CD4-positive, alpha-beta memory T cell (primary cell): ENCODE measurements around the gene OR6V1. TPM values are rescaled to one million over a fixed set of nuclear protein-coding genes. Genes with fewer than 3 reads are reported as not detected.
"Not testable (repeated sequence)": the region's sequence is repeated elsewhere in the genome, so short reads cannot be mapped to it uniquely, and the experiment has no call there.

ENCODE experiments used
- CTCF ChIA-PET: fragments of 350-600 bp; sonication (Branson Sonifier 250); formaldehyde crosslinking; loops from one replicate; lab custom pipeline; 2021; ENCODE audit warnings: inconsistent platforms; ENCODE audit not compliant: partially characterized antibody; lab: Charles Lee
- POLR2A ChIA-PET: fragments of 350-600 bp; sonication (Branson Sonifier 250); formaldehyde crosslinking; loops from one replicate; lab custom pipeline; 2021; ENCODE audit not compliant: partially characterized antibody; lab: Charles Lee
- DNase-seq, 5 donors: peaks; one replicate each; pipeline versions ENCODE4 v3.0.0 to v3.0.0-alpha.2; 2020 to 2022; ENCODE audit warnings: mixed read lengths in 1 of 5
- H3K27ac ChIP-seq: one replicate; pipeline ENCODE4 v1.7.0; 2013; ENCODE audit warnings: low read depth, low read length
- H3K27me3 ChIP-seq: 2 replicates; pipeline ENCODE4 v1.7.0; 2013; ENCODE audit warnings: mild to moderate bottlenecking, low read length, moderate library complexity; ENCODE audit not compliant: insufficient read depth
- H3K36me3 ChIP-seq: 2 replicates; pipeline ENCODE4 v1.7.0; 2013; ENCODE audit warnings: mild to moderate bottlenecking, low read length, moderate library complexity; ENCODE audit not compliant: insufficient read depth
- H3K4me1 ChIP-seq: 2 replicates; pipeline ENCODE4 v1.7.0; 2013; ENCODE audit warnings: mild to moderate bottlenecking, low read length, moderate library complexity; ENCODE audit not compliant: insufficient read depth
- H3K4me3 ChIP-seq, 2 donors: one replicate each; pipeline ENCODE4 v1.7.0; 2013; ENCODE audit warnings: low read length in 2 of 2, mild to moderate bottlenecking in 1 of 2
- H3K9me3 ChIP-seq, 2 donors: one replicate each; pipeline ENCODE4 v1.7.0; 2013; ENCODE audit warnings: low read length in 2 of 2, control low read depth in 1 of 2; ENCODE audit not compliant: control insufficient read depth in 1 of 2
- H3K27ac Mint-ChIP-seq, 7 donors: one replicate each; pipeline ENCODE4 v1.8.0; 2020 to 2021; ENCODE audit warnings: mixed read lengths in 7 of 7, mild to moderate bottlenecking in 6 of 7, inconsistent platforms in 3 of 7, moderate library complexity in 3 of 7
- H3K27me3 Mint-ChIP-seq, 2 donors: one replicate each; pipeline ENCODE4 v1.8.0; 2020 to 2021; ENCODE audit warnings: mixed read lengths in 2 of 2
- H3K36me3 Mint-ChIP-seq, 2 donors: one replicate each; pipeline ENCODE4 v1.8.0; 2020 to 2021; ENCODE audit warnings: mixed read lengths in 2 of 2, inconsistent platforms in 1 of 2, mild to moderate bottlenecking in 1 of 2
- H3K4me1 Mint-ChIP-seq, 4 donors: one replicate each; pipeline ENCODE4 v1.8.0; 2020 to 2021; ENCODE audit warnings: mixed read lengths in 4 of 4, mild to moderate bottlenecking in 1 of 4
- H3K4me3 Mint-ChIP-seq, 8 donors: one replicate each; pipeline ENCODE4 v1.8.0; 2020 to 2021; ENCODE audit warnings: mixed read lengths in 8 of 8, mild to moderate bottlenecking in 7 of 8, moderate library complexity in 6 of 8, inconsistent platforms in 3 of 8
- H3K9me3 Mint-ChIP-seq, 8 donors: one replicate each; pipeline ENCODE4 v1.8.0; 2020 to 2021; ENCODE audit warnings: mixed read lengths in 8 of 8, mild to moderate bottlenecking in 5 of 8, inconsistent platforms in 3 of 8, moderate library complexity in 1 of 8
- intact Hi-C: fragments of 100-400 bp; cut with micrococcal nuclease; formaldehyde crosslinking; loops from one replicate; pipeline ENCODE4 v1.15.1; 2023
- polyA plus RNA-seq, 2 donors: library from polyadenylated mRNA; unstranded; fragments of 300-500 nt; fragmentation: Illumina TruSeq; gene quantifications; one replicate each; pipeline ENCODE4 v1.2.3, GENCODE V29; 2021
- total RNA-seq, 2 experiments: library from RNA; stranded (reverse); gene quantifications; one replicate each; pipeline ENCODE4 v1.2.3, GENCODE V29; 2021

The OR6V1 gene
- total and polyA plus RNA-seq, 4 experiments from 2014 or later: not detected

DNA sequence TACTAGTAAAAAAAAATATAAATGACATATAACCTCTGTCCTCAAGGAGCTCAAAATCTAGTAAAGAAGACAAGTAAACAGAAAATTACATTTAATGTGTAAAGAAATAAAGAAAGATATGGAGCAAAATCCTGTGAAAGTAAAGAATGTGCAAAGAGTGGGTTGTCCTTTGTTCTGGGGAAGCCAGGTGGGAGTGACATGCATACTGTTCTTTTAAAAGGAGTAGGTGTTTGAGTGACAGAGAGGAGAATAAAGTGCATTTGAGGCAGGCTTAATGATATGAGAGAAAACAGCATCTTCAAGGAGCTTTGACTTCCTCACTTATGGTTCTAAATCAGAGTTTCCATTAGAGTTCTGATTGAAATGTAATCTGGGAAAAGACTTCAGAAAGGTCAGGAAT, 22.0 kb downstream of the OR6V1 start:
- CTCF ChIA-PET: no interaction called here
- no peak overlapping the region for H3K4me3 ChIP-seq
- no peak overlapping the region for H3K27ac Mint-ChIP-seq
- intact Hi-C loops: no loop called here
- no peak overlapping the region for H3K27ac ChIP-seq
- H3K4me3 Mint-ChIP-seq: no peak overlapping the region
- peaks cover 18 to 30% of the 10 kb centered on the region in 2 donors for H3K27me3 Mint-ChIP-seq
- H3K36me3 Mint-ChIP-seq: no peaks in the 10 kb centered on the region
- no peaks in the 10 kb centered on the region for H3K9me3 ChIP-seq
- POLR2A ChIA-PET: no interaction called here
- no peaks in the 10 kb centered on the region for H3K27me3 ChIP-seq
- H3K4me1 Mint-ChIP-seq: no peaks in the 10 kb centered on the region
- no peaks in the 10 kb centered on the region for H3K36me3 ChIP-seq
- no peaks in the 10 kb centered on the region for H3K4me1 ChIP-seq
- DNase-seq: no peak
- peaks cover 0 to 10% (median 5%) of the 10 kb centered on the region in 8 donors for H3K9me3 Mint-ChIP-seq

DNA sequence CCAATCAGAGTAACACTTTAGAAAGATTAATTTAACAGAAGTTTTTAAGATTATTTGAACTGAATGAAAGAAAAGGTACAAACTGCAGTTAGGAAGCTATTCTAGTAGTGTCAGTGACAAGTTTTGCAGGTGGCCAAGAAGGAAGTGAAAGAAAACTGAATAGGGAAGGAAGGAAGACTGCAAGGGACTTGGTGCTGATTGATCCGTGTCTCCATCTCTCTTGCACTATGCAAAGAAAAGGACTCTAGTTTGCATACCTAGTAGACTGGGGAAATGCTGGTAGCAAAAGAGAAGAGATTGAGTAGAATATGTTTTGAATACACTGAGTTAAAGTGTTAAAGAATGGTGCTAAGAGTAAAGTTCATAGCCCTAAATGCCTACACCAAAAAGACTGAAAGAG, 33.0 kb downstream of the OR6V1 start:
- no peaks in the 10 kb centered on the region for H3K36me3 ChIP-seq
- H3K4me3 ChIP-seq: no peak overlapping the region
- H3K4me3 Mint-ChIP-seq: no peak overlapping the region
- CTCF ChIA-PET: no interaction called here
- no peak for DNase-seq
- no peak overlapping the region for H3K27ac Mint-ChIP-seq
- H3K9me3 Mint-ChIP-seq: peaks cover 0 to 31% (median 15%) of the 10 kb centered on the region in 8 donors
- no peaks in the 10 kb centered on the region for H3K27me3 ChIP-seq
- peaks cover 8 to 12% of the 10 kb centered on the region in 2 donors for H3K27me3 Mint-ChIP-seq
- intact Hi-C loops: no loop called here
- POLR2A ChIA-PET: no interaction called here
- H3K4me1 Mint-ChIP-seq: no peaks in the 10 kb centered on the region
- no peaks in the 10 kb centered on the region for H3K36me3 Mint-ChIP-seq
- no peak overlapping the region for H3K27ac ChIP-seq
- no peaks in the 10 kb centered on the region for H3K4me1 ChIP-seq
- no peaks in the 10 kb centered on the region for H3K9me3 ChIP-seq

DNA sequence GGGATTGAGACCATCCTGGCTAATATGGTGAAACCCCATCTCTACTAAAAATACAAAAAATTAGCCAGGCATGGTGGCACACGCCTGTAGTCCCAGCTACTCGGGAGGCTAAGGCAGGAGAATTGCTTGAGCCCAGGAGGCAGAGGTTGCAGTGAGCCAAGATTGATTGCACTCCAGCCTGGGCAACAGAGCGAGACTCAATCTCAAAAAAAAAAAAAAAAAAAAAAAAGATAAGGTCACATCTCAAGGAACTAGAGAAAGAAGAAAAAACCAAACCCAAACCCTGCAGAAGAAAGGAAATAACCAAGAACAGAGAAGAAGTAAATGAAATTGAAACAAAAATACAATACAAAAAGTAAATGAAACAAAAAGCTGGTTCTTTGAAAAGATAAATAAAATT, 33.5 kb downstream of the OR6V1 start:
- H3K36me3 Mint-ChIP-seq, H3K9me3 ChIP-seq, H3K27ac Mint-ChIP-seq, POLR2A ChIA-PET, H3K27me3 ChIP-seq, H3K27ac ChIP-seq, H3K4me1 ChIP-seq, CTCF ChIA-PET, intact Hi-C loops, H3K4me3 ChIP-seq, DNase-seq, H3K4me1 Mint-ChIP-seq, H3K36me3 ChIP-seq, H3K4me3 Mint-ChIP-seq: not testable (repeated sequence)
- peaks cover 9 to 12% of the 10 kb centered on the region in 2 donors for H3K27me3 Mint-ChIP-seq
- H3K9me3 Mint-ChIP-seq: peaks cover 0 to 31% (median 16%) of the 10 kb centered on the region in 8 donors

DNA sequence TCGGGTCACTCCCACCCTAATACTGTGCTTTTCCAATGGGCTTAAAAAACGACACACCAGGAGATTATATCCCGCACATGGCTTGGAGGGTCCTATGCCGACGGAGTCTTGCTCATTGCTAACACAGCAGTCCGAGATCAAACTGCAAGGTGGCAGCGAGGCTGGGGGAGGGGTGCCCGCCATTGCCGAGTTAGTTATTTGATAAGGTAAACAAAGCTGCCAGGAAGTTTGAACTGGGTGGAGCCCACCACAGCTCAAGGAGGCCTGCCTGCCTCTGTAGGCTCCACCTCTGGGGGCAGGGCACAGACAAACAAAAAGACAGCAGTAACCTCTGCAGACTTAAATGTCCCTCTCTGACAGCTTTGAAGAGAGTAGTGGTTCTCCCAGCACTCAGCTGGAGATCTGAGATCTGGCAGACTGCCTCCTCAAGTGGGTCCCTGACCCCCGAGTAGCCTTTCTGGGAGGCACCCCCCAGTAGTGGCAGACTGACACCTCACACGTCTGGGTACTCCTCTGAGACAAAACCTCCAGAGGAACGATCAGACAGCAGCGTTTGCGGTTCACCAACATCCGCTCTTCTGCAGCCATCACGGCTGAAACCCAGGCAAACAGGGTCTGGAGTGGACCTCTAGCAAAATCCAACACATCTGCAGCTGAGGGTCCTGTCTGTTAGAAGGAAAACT, 36.5 kb downstream of the OR6V1 start:
- H3K4me3 Mint-ChIP-seq, H3K27me3 ChIP-seq, intact Hi-C loops, CTCF ChIA-PET, DNase-seq, H3K27ac ChIP-seq, H3K27ac Mint-ChIP-seq, H3K4me3 ChIP-seq, H3K27me3 Mint-ChIP-seq, H3K4me1 Mint-ChIP-seq, POLR2A ChIA-PET, H3K36me3 ChIP-seq, H3K9me3 ChIP-seq, H3K4me1 ChIP-seq, H3K36me3 Mint-ChIP-seq: not testable (repeated sequence)
- peaks cover 2 to 26% (median 12%) of the 10 kb centered on the region in 8 donors for H3K9me3 Mint-ChIP-seq

DNA sequence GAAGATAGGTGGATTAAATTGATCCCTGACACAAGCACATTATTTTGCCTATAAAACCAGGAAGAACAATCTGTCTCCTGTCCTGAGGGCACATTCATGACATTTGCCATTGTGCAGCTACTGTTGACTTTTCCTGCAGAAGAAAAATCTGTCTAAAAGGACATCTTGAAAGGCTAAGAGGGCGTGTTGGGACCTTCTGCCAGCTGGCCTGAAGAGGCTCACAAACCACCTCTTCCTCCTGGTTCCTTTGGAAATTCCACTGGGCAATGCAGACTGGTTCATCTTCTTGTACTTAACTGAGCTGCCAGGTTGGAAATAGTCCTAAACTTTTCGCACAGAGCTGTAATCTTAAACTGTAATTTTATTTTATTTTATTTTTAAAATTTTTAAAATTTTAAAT, 44.0 kb downstream of the OR6V1 start:
- H3K27me3 Mint-ChIP-seq: peaks cover 0 to 1% of the 10 kb centered on the region in 2 donors
- POLR2A ChIA-PET: interaction anchor here (1.1 kb wide), 1 partner anchor 13 kb away, joined by 3 read pairs; no protein-coding TSS in a partner anchor
- no peak overlapping the region for H3K4me3 Mint-ChIP-seq
- Histone ChIP-seq H3K27ac (no peak overlapping the region), H3K9me3 (no peaks in the 10 kb centered on the region), H3K4me1 (no peaks in the 10 kb centered on the region), H3K36me3 (no peaks in the 10 kb centered on the region), H3K27me3 (no peaks in the 10 kb centered on the region), H3K4me3 (no peak overlapping the region)
- DNase-seq: no peak
- H3K36me3 Mint-ChIP-seq: no peaks in the 10 kb centered on the region
- CTCF ChIA-PET: no interaction called here
- intact Hi-C loops: no loop called here
- peaks cover 0 to 38% (median 25%) of the 10 kb centered on the region in 8 donors for H3K9me3 Mint-ChIP-seq
- H3K4me1 Mint-ChIP-seq: no peaks in the 10 kb centered on the region
- H3K27ac Mint-ChIP-seq: no peak overlapping the region

DNA sequence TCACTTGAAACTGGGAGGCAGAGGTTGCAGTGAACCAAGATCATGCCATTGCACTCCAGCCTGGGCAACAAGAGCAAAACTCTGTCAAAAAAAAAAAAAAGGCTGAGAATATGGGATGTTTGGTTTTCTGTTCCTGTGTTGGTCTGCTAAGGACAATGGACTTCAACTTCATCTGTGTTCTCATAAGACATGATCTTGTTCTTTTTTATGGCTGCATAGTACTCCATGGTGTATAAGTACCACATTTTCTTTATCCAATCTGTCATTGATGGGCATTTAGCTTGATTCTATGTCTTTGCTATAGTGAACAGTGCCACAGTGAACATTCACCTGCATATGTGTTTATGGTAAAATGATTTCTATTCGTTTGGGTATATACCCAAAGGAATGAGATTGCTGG, 47.4 kb downstream of the OR6V1 start:
- H3K4me3 Mint-ChIP-seq, H3K27me3 ChIP-seq, CTCF ChIA-PET, H3K27ac ChIP-seq, POLR2A ChIA-PET, intact Hi-C loops, H3K27me3 Mint-ChIP-seq, H3K4me1 ChIP-seq, H3K36me3 Mint-ChIP-seq, H3K4me3 ChIP-seq, H3K27ac Mint-ChIP-seq, H3K9me3 ChIP-seq, H3K36me3 ChIP-seq, DNase-seq, H3K4me1 Mint-ChIP-seq: not testable (repeated sequence)
- peaks cover 3 to 43% (median 24%) of the 10 kb centered on the region in 8 donors for H3K9me3 Mint-ChIP-seq
